ENCODE results near the gene CCDC106. TPM values are rescaled to one million over a fixed set of nuclear protein-coding genes. Genes with fewer than 3 reads are reported as not detected.

CCDC106 gene
- total RNA-seq, 2 donors from 2014 or later: 2.6 to 4.8 TPM

DNA sequence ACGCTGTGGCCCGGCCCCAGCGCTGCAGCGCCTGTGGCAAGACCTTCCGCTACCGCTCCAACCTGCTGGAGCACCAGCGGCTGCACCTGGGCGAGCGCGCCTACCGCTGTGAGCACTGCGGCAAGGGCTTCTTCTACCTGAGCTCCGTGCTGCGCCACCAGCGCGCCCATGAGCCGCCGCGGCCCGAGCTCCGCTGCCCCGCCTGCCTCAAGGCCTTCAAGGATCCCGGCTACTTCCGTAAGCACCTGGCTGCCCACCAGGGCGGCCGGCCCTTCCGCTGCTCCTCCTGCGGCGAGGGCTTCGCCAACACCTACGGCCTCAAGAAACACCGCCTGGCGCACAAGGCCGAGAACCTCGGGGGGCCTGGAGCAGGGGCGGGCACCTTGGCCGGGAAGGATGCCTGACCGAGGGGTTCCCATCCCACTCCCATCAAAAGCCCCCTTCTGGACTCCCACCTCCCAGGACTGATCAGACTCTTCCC, 31.6 kb upstream of the CCDC106 start:
- no peak overlapping the region for H3K27ac ChIP-seq
- H3K4me3 ChIP-seq: no peak overlapping the region
- TF ChIP-seq, protein P1, sequence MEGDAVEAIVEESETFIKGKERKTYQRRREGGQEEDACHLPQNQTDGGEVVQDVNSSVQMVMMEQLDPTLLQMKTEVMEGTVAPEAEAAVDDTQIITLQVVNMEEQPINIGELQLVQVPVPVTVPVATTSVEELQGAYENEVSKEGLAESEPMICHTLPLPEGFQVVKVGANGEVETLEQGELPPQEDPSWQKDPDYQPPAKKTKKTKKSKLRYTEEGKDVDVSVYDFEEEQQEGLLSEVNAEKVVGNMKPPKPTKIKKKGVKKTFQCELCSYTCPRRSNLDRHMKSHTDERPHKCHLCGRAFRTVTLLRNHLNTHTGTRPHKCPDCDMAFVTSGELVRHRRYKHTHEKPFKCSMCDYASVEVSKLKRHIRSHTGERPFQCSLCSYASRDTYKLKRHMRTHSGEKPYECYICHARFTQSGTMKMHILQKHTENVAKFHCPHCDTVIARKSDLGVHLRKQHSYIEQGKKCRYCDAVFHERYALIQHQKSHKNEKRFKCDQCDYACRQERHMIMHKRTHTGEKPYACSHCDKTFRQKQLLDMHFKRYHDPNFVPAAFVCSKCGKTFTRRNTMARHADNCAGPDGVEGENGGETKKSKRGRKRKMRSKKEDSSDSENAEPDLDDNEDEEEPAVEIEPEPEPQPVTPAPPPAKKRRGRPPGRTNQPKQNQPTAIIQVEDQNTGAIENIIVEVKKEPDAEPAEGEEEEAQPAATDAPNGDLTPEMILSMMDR (IDR thresholded peaks at IDR 0.05): no peak
- no peaks in the 10 kb centered on the region for H3K4me1 ChIP-seq
- no peaks in the 10 kb centered on the region for H3K36me3 ChIP-seq
- no peaks in the 10 kb centered on the region for H3K9me3 ChIP-seq
- intact Hi-C loops (cut with DNase I): no loop called here
- DNase-seq: no peak
- H3K27me3 ChIP-seq: no peaks in the 10 kb centered on the region
- H3K9ac ChIP-seq (ENCODE audit: low read depth in 2 of 2, low read length in 2 of 2): no peak overlapping the region

DNA sequence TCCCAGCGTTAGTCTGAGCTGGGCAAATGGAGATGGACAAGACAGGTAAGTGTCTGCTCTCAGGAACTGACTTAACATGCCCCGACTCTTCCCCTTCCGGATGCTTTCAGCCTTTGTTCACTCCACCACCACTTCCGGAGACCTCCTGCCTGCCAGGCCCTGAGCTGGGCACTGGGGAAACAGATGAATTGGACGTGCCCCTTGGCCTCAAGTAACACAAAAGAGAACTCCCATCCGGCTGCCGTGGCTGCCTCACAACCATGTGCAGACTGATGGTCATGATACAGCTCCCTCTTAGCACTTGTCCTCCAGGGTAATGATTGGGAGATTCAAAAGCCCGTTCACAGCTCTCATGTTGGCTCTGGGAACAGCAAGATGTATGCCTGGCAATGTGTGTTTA, 30.6 kb upstream of the CCDC106 start:
- H3K9me3 ChIP-seq: no peaks in the 10 kb centered on the region
- intact Hi-C loops (cut with DNase I): no loop called here
- TF ChIP-seq, protein P1 (IDR thresholded peaks at IDR 0.05): no peak
- no peak for DNase-seq
- H3K9ac ChIP-seq (ENCODE audit: low read depth in 2 of 2, low read length in 2 of 2): no peak overlapping the region
- H3K4me3 ChIP-seq: no peak overlapping the region
- H3K27me3 ChIP-seq: no peaks in the 10 kb centered on the region
- no peak overlapping the region for H3K27ac ChIP-seq
- H3K36me3 ChIP-seq: no peaks in the 10 kb centered on the region
- no peaks in the 10 kb centered on the region for H3K4me1 ChIP-seq

DNA sequence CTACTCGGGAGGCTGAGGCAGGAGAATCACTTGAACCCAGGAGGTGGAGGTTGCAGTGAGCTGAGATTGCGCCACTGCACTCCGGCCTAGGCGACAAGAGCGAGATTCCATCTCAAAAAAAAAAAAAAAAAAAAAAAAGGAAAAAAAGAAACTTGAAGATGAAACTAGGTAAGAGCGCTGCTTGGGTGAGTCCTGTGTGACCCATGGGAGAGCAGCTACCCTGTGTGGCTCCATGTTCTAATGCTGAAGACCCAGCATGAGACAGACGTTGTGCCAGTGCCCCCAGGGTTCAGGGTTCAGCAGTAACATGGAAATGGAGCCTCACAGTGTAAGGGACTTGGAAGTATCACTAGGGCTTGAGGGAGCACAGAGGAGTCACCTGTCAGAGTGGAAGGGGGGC, 29.6 kb upstream of the CCDC106 start:
- Histone ChIP-seq H3K27ac (no peak overlapping the region), H3K36me3 (no peaks in the 10 kb centered on the region)
- DNase-seq: no peak

DNA sequence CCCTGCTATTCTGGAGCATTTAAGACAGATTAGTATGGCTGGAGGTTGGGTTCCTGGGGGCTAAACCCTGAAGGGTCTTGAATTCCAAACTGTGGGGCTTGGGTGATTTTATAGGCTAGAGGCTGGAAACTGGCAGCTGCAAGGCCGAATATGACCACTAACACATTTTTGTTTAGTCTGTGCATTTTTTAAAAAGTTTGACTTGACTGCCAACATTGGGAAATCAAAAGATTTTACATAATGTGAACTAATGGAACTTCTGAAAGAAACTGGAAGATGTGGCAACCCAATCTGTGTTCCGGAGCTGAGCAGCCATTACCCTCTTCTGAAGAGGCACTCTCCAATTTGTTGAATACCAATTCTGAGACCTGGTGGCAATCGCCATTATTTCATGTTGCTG, 28.7 kb upstream of the CCDC106 start:
- intact Hi-C loops (cut with DNase I): no loop called here
- DNase-seq: no peak
- Histone ChIP-seq H3K4me3 (no peak overlapping the region), H3K36me3 (no peaks in the 10 kb centered on the region), H3K9me3 (no peaks in the 10 kb centered on the region), H3K27me3 (no peaks in the 10 kb centered on the region), H3K27ac (no peak overlapping the region), H3K4me1 (no peaks in the 10 kb centered on the region), H3K9ac (ENCODE audit: low read depth in 2 of 2, low read length in 2 of 2) (no peak overlapping the region)
- TF ChIP-seq, protein P1 (IDR thresholded peaks at IDR 0.05): no peak

More for the DNA sequence above, 29.6 kb upstream of the CCDC106 start:
- TF ChIP-seq, protein P1 (IDR thresholded peaks at IDR 0.05): no peak
- no peaks in the 10 kb centered on the region for H3K9me3 ChIP-seq
- intact Hi-C loops (cut with DNase I): no loop called here
- no peak overlapping the region for H3K4me3 ChIP-seq
- no peaks in the 10 kb centered on the region for H3K4me1 ChIP-seq
- H3K27me3 ChIP-seq: no peaks in the 10 kb centered on the region
- no peak overlapping the region for H3K9ac ChIP-seq (ENCODE audit: low read depth in 2 of 2, low read length in 2 of 2)

DNA sequence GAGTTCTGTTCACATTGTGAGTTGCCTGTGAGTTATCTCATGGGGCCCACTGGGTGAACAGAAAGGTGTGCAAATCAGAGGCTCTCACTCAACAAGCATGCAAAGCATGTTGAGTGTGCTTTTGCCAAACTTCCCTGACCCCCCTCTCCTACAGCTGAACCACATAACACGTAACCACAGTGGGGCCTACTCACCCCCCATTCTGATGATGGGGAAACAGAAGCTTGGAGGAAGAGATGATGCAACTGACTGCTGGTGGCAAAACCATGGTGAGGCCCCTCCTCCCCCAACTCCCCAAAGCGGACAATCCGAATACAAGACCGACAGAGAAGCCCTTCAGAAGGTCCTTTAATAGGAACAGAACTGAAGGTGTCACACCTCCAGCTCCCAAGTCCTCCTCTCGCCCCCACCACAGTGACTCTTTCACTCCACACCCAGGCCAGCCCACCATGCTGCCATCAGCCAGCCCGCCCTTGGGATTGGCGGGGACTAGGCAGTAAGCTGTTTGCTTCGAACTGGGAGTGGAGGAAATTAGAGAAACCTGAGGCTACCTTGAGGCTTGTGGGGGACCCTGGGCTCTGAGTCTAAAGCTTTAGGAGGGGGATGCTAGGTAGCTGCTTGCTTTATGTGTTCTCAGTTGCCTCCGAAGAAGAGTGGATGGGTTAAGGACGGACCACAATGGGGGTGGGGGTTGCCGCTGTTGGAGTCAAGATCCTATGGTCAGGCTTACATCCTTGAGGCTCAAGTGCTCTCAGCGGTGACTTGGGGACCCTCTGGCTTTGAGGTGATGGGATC, 27.4 kb upstream of the CCDC106 start:
- no peak for DNase-seq
- Histone ChIP-seq H3K36me3 (no peaks in the 10 kb centered on the region), H3K9ac (ENCODE audit: low read depth in 2 of 2, low read length in 2 of 2) (no peak overlapping the region), H3K9me3 (no peaks in the 10 kb centered on the region), H3K27ac (no peak overlapping the region), H3K4me1 (peaks cover 4% of the 10 kb centered on the region), H3K27me3 (no peaks in the 10 kb centered on the region), H3K4me3 (no peak overlapping the region)
- TF ChIP-seq, protein P1 (IDR thresholded peaks at IDR 0.05): no peak
- intact Hi-C loops (cut with DNase I): no loop called here
